ENCODE results near the gene ADAMTS3. TPM values are rescaled to one million over a fixed set of nuclear protein-coding genes. Genes with fewer than 3 reads are reported as not detected.
"Not testable (repeated sequence)": the region's sequence is repeated elsewhere in the genome, so short reads cannot be mapped to it uniquely, and the experiment has no call there.

The ADAMTS3 gene
- total RNA-seq, 1 experiment from 2014 or later: 0.07 TPM

GRCh38 chr4:72430988-72431387 is 138.0 kb downstream of the ADAMTS3 start:
- no TSS peak for BruUV-seq (replicated peaks)
- Mint-ChIP-seq H3K4me3 (ENCODE audit: low read depth, unreplicated experiment) (no peak overlapping the region), H3K27ac (ENCODE audit: unreplicated experiment) (no peak overlapping the region), H3K36me3 (ENCODE audit: insufficient read depth, unreplicated experiment) (no peaks in the 10 kb centered on the region), H3K9me3 (ENCODE audit: low read depth, unreplicated experiment) (no peaks in the 10 kb centered on the region), H3K27me3 (ENCODE audit: unreplicated experiment) (no peaks in the 10 kb centered on the region), H3K4me1 (ENCODE audit: low read depth, unreplicated experiment) (no peaks in the 10 kb centered on the region)
- intact Hi-C loops (cut with micrococcal nuclease; ENCODE audit: unreplicated experiment): no loop called here
- no peak for TF ChIP-seq CTCF (IDR thresholded peaks at IDR 0.05; ENCODE audit: unreplicated experiment)
- CTCF ChIA-PET: no interaction called here
- DNase-seq: no peak

GRCh38 chr4:72430050-72430449 is 139.0 kb downstream of the ADAMTS3 start:
- intact Hi-C loops (cut with micrococcal nuclease; ENCODE audit: unreplicated experiment): no loop called here
- Mint-ChIP-seq H3K27me3 (ENCODE audit: unreplicated experiment) (no peaks in the 10 kb centered on the region), H3K4me3 (ENCODE audit: low read depth, unreplicated experiment) (no peak overlapping the region), H3K9me3 (ENCODE audit: low read depth, unreplicated experiment) (no peaks in the 10 kb centered on the region), H3K36me3 (ENCODE audit: insufficient read depth, unreplicated experiment) (no peaks in the 10 kb centered on the region), H3K27ac (ENCODE audit: unreplicated experiment) (no peak overlapping the region), H3K4me1 (ENCODE audit: low read depth, unreplicated experiment) (no peaks in the 10 kb centered on the region)
- BruUV-seq (replicated peaks): no TSS peak
- no peak for DNase-seq
- CTCF ChIA-PET: no interaction called here
- TF ChIP-seq CTCF (IDR thresholded peaks at IDR 0.05; ENCODE audit: unreplicated experiment): no peak

- CTCF ChIA-PET: no interaction called here
- intact Hi-C loops (cut with micrococcal nuclease; ENCODE audit: unreplicated experiment): no loop called here
- DNase-seq: no peak
- H3K4me1 Mint-ChIP-seq (ENCODE audit: low read depth, unreplicated experiment): no peaks in the 10 kb centered on the region
- TF ChIP-seq CTCF (IDR thresholded peaks at IDR 0.05; ENCODE audit: unreplicated experiment): no peak
- BruUV-seq (replicated peaks): no TSS peak
- H3K36me3 Mint-ChIP-seq (ENCODE audit: insufficient read depth, unreplicated experiment): no peaks in the 10 kb centered on the region
- H3K27me3 Mint-ChIP-seq (ENCODE audit: unreplicated experiment): no peaks in the 10 kb centered on the region
- no peak overlapping the region for H3K27ac Mint-ChIP-seq (ENCODE audit: unreplicated experiment)
- H3K9me3 Mint-ChIP-seq (ENCODE audit: low read depth, unreplicated experiment): no peaks in the 10 kb centered on the region
- no peak overlapping the region for H3K4me3 Mint-ChIP-seq (ENCODE audit: low read depth, unreplicated experiment)
Observed at GRCh38 chr4:72429397-72429889, 139.6 kb downstream of the ADAMTS3 start.

GRCh38 chr4:72427057-72427456 is 142.0 kb downstream of the ADAMTS3 start:
- no peak for TF ChIP-seq CTCF (IDR thresholded peaks at IDR 0.05; ENCODE audit: unreplicated experiment)
- Mint-ChIP-seq H3K4me3 (ENCODE audit: low read depth, unreplicated experiment) (no peak overlapping the region), H3K27me3 (ENCODE audit: unreplicated experiment) (no peaks in the 10 kb centered on the region), H3K4me1 (ENCODE audit: low read depth, unreplicated experiment) (no peaks in the 10 kb centered on the region), H3K27ac (ENCODE audit: unreplicated experiment) (no peak overlapping the region), H3K36me3 (ENCODE audit: insufficient read depth, unreplicated experiment) (no peaks in the 10 kb centered on the region), H3K9me3 (ENCODE audit: low read depth, unreplicated experiment) (no peaks in the 10 kb centered on the region)
- intact Hi-C loops (cut with micrococcal nuclease; ENCODE audit: unreplicated experiment): no loop called here
- DNase-seq: no peak
- no TSS peak for BruUV-seq (replicated peaks)
- CTCF ChIA-PET: no interaction called here

- H3K9me3 Mint-ChIP-seq (ENCODE audit: low read depth, unreplicated experiment); CTCF ChIA-PET: not testable (repeated sequence)
Observed at GRCh38 chr4:72425908-72426307, 143.1 kb downstream of the ADAMTS3 start.

More at GRCh38 chr4:72425908-72426307, 143.1 kb downstream of the ADAMTS3 start:
- H3K36me3 Mint-ChIP-seq (ENCODE audit: insufficient read depth, unreplicated experiment); intact Hi-C loops (cut with micrococcal nuclease; ENCODE audit: unreplicated experiment); DNase-seq; H3K27me3 Mint-ChIP-seq (ENCODE audit: unreplicated experiment); H3K4me1 Mint-ChIP-seq (ENCODE audit: low read depth, unreplicated experiment); BruUV-seq (replicated peaks); H3K4me3 Mint-ChIP-seq (ENCODE audit: low read depth, unreplicated experiment); H3K27ac Mint-ChIP-seq (ENCODE audit: unreplicated experiment): not testable (repeated sequence)

Measured in Calu3 (cell line).